SK-N-MC (cell line): ENCODE results near the gene TFR2.

Experiments
- EZH2 ChIP-seq: fragments of 200-600 bp; sonication (generic); IDR thresholded peaks from one replicate; pipeline ENCODE4 v1.6.1; 2017; ENCODE audit warnings: antibody characterized with exemption
- FOXP2 ChIP-seq: optimal IDR thresholded peaks from 2 replicates; pipeline ENCODE3; 2011; ENCODE audit warnings: mild to moderate bottlenecking, moderate library complexity; ENCODE audit not compliant: insufficient read depth; ENCODE audit errors: extremely low read length, control extremely low read depth
- POLR2AphosphoS5 ChIP-seq: IDR thresholded peaks from 2 replicates; pipeline ENCODE4 v1.6.1; 2012; ENCODE audit warnings: mild to moderate bottlenecking, low read depth, low read length, borderline replicate concordance

- TF ChIP-seq POLR2AphosphoS5: no peak
- TF ChIP-seq EZH2: no peak
- no peak for TF ChIP-seq FOXP2
These were observed 1.2 kb upstream of the TFR2 start for GRCh38 chr7:100642534-100642907.
